IPS DF 4.7 (cell line): Measurements from ENCODE around the gene KCNIP2.

Source experiments
- DNase-seq: peaks from one replicate; pipeline ENCODE4 v3.0.0-alpha.2; 2013; ENCODE audit warnings: low spot score; ENCODE audit errors: extremely low read depth

KCNIP2 gene

GRCh38 chr10:101851411-101852116, 8.0 kb upstream of the KCNIP2 start:
- DNase-seq: no peak

DNA sequence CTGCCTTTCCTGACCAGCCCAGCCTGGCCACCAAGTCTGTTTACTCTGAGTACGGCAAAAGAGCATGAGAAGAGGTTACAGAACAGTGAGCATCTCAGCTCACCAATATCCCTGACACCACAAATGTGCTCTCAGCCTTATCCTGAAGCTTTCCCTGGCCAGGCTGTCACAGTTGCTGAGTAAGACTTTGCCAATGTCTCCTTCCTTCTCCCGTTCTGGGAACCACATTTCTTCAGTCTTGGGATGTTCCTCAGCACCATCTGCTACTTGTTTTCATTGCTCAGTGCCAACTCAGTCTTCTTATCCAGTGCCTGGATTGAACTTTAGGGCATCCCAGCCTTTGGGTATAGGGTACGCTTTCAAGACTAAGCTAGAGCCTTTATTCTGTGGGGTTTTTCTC, 7.1 kb upstream of the KCNIP2 start:
- no peak for DNase-seq

DNA sequence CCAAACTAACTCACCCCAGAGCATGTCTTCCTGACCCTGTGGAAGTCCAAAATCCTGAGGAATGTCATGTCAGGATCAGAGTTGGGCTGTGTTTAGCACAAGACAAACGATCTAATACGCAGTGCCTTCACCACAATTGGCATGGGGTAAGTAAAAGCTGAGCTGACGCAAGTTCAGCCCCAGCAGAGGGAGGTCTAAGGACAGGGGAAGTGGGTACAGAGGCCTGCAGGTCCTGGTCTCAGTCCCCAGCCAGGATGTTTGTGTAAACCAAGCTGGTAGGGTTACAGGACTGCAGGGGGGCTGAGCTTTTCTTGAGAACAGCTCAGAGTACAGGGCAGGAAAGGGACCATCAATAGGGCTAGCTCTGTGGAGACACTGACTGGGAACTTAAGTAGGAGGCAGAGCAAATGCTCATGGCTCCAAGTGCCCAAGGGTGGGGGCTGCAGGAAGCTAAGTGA, 5.3 kb upstream of the KCNIP2 start:
- no peak for DNase-seq

- DNase-seq: no peak
These were observed 4.8 kb upstream of the KCNIP2 start for GRCh38 chr10:101848408-101848807.

- DNase-seq: no peak
These were observed 2.3 kb upstream of the KCNIP2 start for GRCh38 chr10:101845893-101846292.

DNA sequence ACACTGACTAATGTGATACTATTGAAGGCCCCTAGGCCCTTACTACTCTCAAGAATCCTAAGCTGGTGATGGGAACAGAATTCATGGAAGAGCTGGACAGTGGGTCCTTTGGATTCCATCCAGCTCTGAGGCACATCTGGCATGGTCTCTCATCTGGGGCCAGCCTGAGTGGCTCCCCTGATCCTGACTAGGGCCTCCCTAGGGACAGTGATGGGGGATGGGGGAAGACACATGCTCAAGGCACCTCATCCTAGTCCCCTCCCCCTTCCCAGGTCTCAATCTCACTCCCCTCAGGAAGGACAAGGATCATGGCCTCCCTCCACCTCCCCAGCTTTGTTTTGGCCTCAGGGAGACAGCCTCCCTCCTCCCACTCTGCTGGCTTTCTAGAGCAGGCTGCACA, 1.8 kb downstream of the KCNIP2 start:
- DNase-seq: no peak

DNA sequence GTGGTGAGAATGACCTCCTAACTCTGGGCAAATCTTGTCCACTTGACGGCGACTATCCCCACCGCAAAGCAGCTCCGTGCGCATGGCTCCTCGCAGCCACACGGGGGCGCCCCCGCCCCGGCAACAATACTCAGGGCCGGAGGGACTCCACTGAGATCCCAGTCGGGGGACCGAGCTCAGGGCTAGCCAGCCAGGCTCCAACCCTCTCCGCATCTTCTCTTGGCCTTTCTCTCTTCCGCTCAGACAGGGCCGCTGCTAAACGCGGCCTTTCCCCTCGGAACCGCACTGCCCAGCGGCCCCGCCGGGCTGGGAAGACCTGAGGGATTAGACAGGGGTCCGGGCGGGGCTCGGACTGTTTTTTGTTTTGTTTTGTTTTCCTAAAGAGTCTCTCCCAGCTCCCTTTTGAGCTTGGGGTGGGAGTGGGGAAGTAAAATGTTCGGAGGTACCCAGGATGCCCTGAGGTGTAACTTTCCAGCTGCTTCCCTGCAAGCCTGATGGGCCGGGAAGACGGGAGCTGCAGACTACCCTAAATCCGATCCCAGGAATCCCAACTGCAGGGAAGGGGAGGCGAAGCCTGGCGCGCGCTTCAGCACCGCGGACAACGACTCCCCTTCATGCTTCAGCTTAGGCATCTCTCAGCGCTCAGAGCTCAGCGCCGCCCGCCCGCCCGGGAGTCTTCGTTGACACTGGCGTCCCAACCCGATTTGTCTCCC, 2.7 kb downstream of the KCNIP2 start:
- no peak for DNase-seq

DNA sequence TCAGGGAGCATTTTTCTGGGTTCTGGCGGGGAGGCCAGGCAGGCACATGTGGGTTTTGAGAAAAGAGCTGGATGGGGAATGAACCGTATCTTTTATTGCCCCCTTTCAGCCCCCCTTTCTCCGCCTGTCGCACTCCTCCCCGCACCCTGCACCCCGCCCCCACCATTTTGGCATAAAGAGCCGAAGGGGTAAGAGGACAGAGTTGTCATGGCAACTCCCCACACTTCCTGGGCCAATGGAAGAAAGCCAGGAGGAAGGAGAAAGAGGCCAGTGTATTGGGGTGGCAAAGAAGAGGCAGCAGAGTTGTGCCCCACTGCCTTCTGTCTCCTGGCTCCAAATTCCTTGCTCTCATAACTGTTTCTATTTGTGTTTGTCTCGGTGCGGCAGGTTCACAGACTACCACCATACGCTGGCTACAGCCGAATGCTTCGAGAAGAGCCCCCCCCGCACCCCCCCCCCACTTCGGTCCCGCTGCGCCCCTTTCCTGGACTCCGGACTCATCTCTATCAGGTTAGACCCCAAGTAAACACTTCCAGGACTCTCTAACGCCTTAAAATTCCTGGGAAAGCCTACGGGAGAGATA, 3.4 kb downstream of the KCNIP2 start:
- no peak for DNase-seq

DNA sequence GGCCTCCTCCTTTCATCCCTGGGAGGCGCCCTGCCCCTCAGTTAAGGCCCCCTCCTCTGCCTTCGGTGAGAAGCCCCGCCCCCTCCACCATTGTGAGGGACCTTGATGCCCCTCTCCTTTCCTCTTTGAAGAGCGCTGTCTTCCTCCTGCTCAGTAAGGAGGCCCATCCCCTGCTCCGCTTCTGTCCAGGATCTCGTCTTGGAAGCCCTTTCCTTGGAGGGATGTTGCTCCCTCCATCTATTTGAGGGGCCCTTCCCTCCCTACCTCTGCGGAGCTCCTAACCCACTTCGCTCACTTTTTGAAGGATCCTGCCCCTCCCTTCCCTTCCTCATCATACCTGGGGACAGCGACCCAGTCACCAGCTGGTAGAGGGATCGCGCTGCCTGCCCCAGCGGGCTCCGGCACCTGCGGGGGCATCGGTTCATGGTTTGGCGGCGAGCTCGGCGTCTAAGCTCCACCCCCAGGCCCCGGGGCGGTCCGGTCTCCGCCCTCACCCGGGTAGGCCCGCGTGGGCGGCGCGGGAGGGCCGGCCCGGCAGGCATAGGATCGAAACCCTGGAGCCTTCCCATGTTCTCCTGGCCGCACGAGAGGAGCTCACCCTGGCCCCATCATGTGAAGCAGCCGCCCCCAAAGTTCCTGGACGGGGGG, 4.1 kb downstream of the KCNIP2 start:
- no peak for DNase-seq

DNA sequence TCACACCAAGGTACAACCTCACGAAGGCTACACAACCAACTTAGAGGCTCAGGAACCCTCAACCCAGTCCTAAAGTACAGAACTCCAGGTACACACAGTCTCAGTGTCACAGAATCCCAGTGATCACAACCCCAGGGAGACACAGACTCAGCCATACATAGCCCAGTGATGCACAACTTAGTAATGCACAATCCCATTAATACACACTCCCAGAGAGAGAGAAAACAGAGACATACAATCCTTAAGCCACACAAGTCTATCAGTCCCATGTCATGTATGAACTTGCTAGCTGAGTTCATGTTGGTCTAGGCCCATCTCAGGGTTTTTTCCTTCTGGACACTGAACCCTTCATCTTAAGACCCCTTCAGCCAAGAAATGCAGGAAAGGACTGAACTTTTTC, 4.6 kb downstream of the KCNIP2 start:
- no peak for DNase-seq

DNA sequence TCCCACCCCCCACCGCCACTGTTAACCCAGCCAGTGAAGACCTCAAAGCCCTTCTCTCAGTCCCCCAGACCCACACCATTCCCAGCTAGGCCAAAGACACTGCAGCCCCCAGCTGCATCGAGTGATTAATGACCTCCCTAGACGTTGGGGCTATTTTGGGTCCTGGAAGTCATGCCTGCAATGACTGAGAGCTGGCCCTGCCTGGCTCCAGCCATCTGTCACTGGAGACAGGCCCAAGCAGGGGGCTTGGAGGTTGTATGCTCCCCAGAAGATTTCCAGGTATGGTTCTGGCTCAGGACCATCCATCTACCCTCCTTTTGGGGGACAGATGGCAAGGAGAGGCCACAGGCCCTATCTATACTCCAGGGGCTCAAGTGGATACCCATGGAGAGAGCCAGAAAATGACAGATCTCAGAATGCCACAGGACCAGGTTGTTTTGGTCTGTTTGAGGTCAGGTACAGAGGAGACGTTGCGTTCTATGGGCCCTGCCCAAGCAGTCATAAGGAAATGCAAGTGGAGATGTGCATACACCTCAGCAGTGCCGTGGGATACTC, 5.1 kb downstream of the KCNIP2 start:
- DNase-seq: no peak

- no peak for DNase-seq
These were observed 5.9 kb downstream of the KCNIP2 start for GRCh38 chr10:101837748-101838147.

GRCh38 chr10:101835362-101835761, 8.2 kb downstream of the KCNIP2 start:
- no peak for DNase-seq

- no peak for DNase-seq
These were observed 9.3 kb downstream of the KCNIP2 start for GRCh38 chr10:101834341-101834740.

GRCh38 chr10:101833466-101833865, 10.1 kb downstream of the KCNIP2 start:
- no peak for DNase-seq

DNA sequence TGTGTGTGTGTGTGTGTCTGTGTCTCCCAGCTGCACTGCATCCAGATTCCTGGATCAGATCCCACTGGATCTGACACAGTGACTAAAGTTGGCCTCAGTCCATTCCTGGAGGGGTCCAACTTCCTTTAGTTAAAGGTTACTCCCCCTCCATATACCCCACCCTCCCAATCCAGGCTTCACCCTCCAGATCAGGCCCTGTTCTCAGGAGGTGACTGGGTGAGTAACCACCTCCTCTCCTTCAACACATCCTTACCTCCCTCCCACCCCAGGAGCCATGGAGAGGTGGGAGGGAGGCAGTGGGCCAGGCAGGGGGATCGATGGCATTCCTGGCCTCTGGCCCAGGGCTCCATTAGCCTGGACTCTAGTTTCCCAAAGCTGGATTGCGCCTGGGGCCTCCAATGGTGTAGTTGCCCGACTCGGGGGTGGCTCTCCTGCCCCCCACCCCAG, 11.3 kb downstream of the KCNIP2 start:
- DNase-seq: no peak

GRCh38 chr10:101831169-101831811, 12.3 kb downstream of the KCNIP2 start:
- DNase-seq: no peak

- no peak for DNase-seq
These were observed 13.1 kb downstream of the KCNIP2 start for GRCh38 chr10:101830322-101831168.

GRCh38 chr10:101829561-101830315, 13.9 kb downstream of the KCNIP2 start:
- no peak for DNase-seq
